Endodermal cell (in vitro differentiated cells): ENCODE results near the gene AUTS2. TPM values are rescaled to one million over a fixed set of nuclear protein-coding genes. Genes with fewer than 3 reads are reported as not detected.

Source experiments
- DNase-seq: peaks from one replicate; pipeline ENCODE4 v3.0.0-alpha.2; 2017
- H3K27ac ChIP-seq: 2 replicates; pipeline ENCODE4 v1.5.1; 2013; ENCODE audit warnings: mild to moderate bottlenecking, low read depth, low read length, moderate library complexity
- H3K27me3 ChIP-seq: 2 replicates; pipeline ENCODE4 v1.6.1; 2013; ENCODE audit warnings: mild to moderate bottlenecking, low read length, moderate library complexity; ENCODE audit not compliant: insufficient read depth, control insufficient read depth, poor library complexity, severe bottlenecking
- H3K36me3 ChIP-seq: 2 replicates; pipeline ENCODE4 v1.7.0; 2013; ENCODE audit warnings: mild to moderate bottlenecking, low read length, moderate library complexity; ENCODE audit not compliant: control insufficient read depth, insufficient read depth
- H3K4me1 ChIP-seq: one replicate; pipeline ENCODE4 v1.7.0; 2013; ENCODE audit warnings: low read length; ENCODE audit not compliant: control insufficient read depth, insufficient read depth
- H3K4me3 ChIP-seq: 2 replicates; pipeline ENCODE4 v1.5.1; 2013; ENCODE audit warnings: mild to moderate bottlenecking, low read length, moderate library complexity
- H3K9ac ChIP-seq: 2 replicates; pipeline ENCODE4 v1.6.1; 2013; ENCODE audit warnings: mild to moderate bottlenecking, low read length, moderate library complexity; ENCODE audit not compliant: poor library complexity, severe bottlenecking; ENCODE audit errors: extremely low read depth
- H3K9me3 ChIP-seq: 2 replicates; pipeline ENCODE4 v1.6.1; 2013; ENCODE audit warnings: mild to moderate bottlenecking, low read length, moderate library complexity; ENCODE audit not compliant: control insufficient read depth
- H3K27ac Mint-ChIP-seq: 2 replicates; pipeline ENCODE4 v1.8.0; 2020; ENCODE audit warnings: mixed read lengths
- H3K27me3 Mint-ChIP-seq: 2 replicates; pipeline ENCODE4 v1.8.0; 2021; ENCODE audit warnings: mild to moderate bottlenecking, mixed read lengths; ENCODE audit not compliant: insufficient read depth
- H3K36me3 Mint-ChIP-seq: 2 replicates; pipeline ENCODE4 v1.8.0; 2020; ENCODE audit warnings: low read depth, mixed read lengths
- H3K4me1 Mint-ChIP-seq: 2 replicates; pipeline ENCODE4 v1.8.0; 2020; ENCODE audit warnings: mixed read lengths
- H3K4me3 Mint-ChIP-seq: 2 replicates; pipeline ENCODE4 v1.8.0; 2020; ENCODE audit warnings: mild to moderate bottlenecking, moderate library complexity, mixed read lengths
- H3K9me3 Mint-ChIP-seq: 2 replicates; pipeline ENCODE4 v1.8.0; 2020; ENCODE audit warnings: mild to moderate bottlenecking, mixed read lengths
- CTCF ChIP-seq: fragments of 200-600 bp; sonication (generic); conservative IDR thresholded peaks from 2 replicates; pipeline ENCODE4 v1.5.0; 2021; ENCODE audit warnings: antibody characterized with exemption, mild to moderate bottlenecking
- WGBS, 2 experiments: methylation state at CpG; one replicate each; pipeline versions ENCODE4 v1.1.5 to v1.1.7; 2013; ENCODE audit warnings: missing lambda C conversion rate in 2 of 2, mixed read lengths in 1 of 2; ENCODE audit not compliant: insufficient coverage in 1 of 2, insufficient read length in 1 of 2; 5-methylcytosine and 5-hydroxymethylcytosine counted together
- total RNA-seq, 2 donors: library from RNA; stranded (reverse); fragmentation: NEBNext Ultra II Directional in 1 of 2; extraction: Animal tissue kit (Norgen Biotek cat#: 25700) in 1 of 2; gene quantifications; 2 replicates in 1 of 2; 3 replicates in 1 of 2; pipeline ENCODE4 v1.2.1, GENCODE V29; 2021

Gene AUTS2
- total RNA-seq, 2 donors from 2014 or later = 76.8 to 106 TPM

DNA sequence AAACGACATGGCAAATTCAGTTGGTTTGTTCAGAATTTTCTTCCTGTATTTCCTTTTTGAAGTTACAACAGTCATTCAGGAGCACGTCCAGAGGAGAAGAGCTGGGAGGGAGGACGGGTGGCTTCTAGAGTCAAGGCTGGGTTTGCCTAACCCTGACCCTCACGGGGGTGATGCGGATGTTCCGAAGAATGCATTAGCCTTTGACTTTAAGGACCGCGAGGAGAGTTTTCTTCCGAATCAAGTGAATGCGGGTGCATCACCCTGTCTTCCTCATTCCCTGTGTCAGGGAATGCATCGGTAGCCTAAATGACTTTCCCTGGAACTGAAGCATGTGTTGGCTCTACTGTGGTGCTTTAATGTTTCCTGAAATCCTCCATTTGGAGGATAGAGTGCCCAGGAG, 1137.0 kb downstream of the AUTS2 start:
- Mint-ChIP-seq H3K27ac (no peak overlapping the region), H3K4me1 (peaks cover 16% of the 10 kb centered on the region), H3K36me3 (peaks cover 17% of the 10 kb centered on the region), H3K4me3 (no peak overlapping the region), H3K9me3 (no peaks in the 10 kb centered on the region), H3K27me3 (no peaks in the 10 kb centered on the region)
- H3K4me1 ChIP-seq = no peaks in the 10 kb centered on the region
- no peak overlapping the region for H3K9ac ChIP-seq
- peaks cover 43% of the 10 kb centered on the region for H3K36me3 ChIP-seq
- DNase-seq = no peak
- no peak overlapping the region for H3K4me3 ChIP-seq
- no peak for TF ChIP-seq CTCF
- 77 to 78% methylated on average over 8 to 11 of the region's 11 CpGs for WGBS, 2 experiments
- H3K9me3 ChIP-seq = peaks cover 7% of the 10 kb centered on the region
- H3K27me3 ChIP-seq = no peaks in the 10 kb centered on the region
- no peak overlapping the region for H3K27ac ChIP-seq

- H3K9ac ChIP-seq = no peak overlapping the region
- no peak overlapping the region for H3K4me3 Mint-ChIP-seq
- no peak overlapping the region for H3K27ac ChIP-seq
- H3K36me3 Mint-ChIP-seq = peaks cover 15% of the 10 kb centered on the region
- no peaks in the 10 kb centered on the region for H3K4me1 ChIP-seq
- no peak for DNase-seq
- H3K36me3 ChIP-seq = peaks cover 39% of the 10 kb centered on the region
- TF ChIP-seq CTCF = no peak
- no peak overlapping the region for H3K27ac Mint-ChIP-seq
- H3K9me3 Mint-ChIP-seq = no peaks in the 10 kb centered on the region
- no peaks in the 10 kb centered on the region for H3K27me3 Mint-ChIP-seq
- H3K4me3 ChIP-seq = no peak overlapping the region
- no peaks in the 10 kb centered on the region for H3K9me3 ChIP-seq
- H3K27me3 ChIP-seq = no peaks in the 10 kb centered on the region
- WGBS, 2 experiments = 76 to 77% methylated on average over 7 to 11 of the region's 11 CpGs
- H3K4me1 Mint-ChIP-seq = peaks cover 16% of the 10 kb centered on the region
These were observed 1138.6 kb downstream of the AUTS2 start for GRCh38 chr7:70736715-70737460.

DNA sequence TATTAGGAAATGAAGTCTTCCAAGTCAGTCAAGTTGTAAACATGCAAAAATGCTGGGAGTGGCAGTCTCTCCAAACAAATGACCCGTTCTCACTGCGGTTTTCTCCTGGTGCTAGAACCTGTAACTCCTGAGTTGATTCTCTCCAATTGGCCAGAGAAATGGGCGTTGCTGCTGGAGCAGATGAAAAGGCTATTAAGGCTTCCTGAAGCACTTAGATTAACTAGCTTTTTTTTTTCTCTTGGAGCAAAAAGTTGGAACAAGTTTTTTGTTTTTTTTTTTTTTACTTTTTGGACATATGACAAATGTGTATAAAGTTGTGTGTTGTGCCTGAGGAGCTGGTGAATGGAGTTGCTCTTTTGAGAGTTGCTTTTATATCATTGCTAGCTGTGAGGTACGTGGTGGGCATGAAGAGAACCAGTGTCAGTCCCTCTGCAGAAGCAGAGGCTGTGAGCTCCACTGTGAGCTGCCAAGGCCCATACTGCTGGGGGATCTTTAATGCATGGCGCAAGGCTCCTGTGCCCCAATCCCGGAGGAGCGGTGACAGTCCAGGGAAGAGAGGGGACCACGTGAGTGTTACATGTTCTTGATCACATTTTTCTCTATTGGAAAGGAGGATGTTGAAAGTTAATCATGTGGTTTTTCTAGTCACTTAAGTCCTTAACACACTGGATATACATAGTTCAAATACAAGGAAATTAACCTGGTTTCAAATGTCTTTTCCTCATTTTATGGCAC, 1140.0 kb downstream of the AUTS2 start:
- Histone ChIP-seq H3K4me1 (no peaks in the 10 kb centered on the region), H3K27ac (no peak overlapping the region), H3K27me3 (no peaks in the 10 kb centered on the region), H3K4me3 (no peak overlapping the region), H3K36me3 (peaks cover 44% of the 10 kb centered on the region), H3K9me3 (no peaks in the 10 kb centered on the region), H3K9ac (no peak overlapping the region)
- H3K4me3 Mint-ChIP-seq = no peak overlapping the region
- no peak overlapping the region for H3K27ac Mint-ChIP-seq
- TF ChIP-seq CTCF = no peak
- WGBS, 2 experiments = 70 to 82% methylated on average over 4 to 8 of the region's 8 CpGs
- H3K36me3 Mint-ChIP-seq = peaks cover 18% of the 10 kb centered on the region
- H3K9me3 Mint-ChIP-seq = no peaks in the 10 kb centered on the region
- no peaks in the 10 kb centered on the region for H3K27me3 Mint-ChIP-seq
- DNase-seq = peak; percentile 70
- H3K4me1 Mint-ChIP-seq = peaks cover 16% of the 10 kb centered on the region
